HepG2 (cell line): ENCODE data around the gene CDCA5. TPM values are rescaled to one million over a fixed set of nuclear protein-coding genes. Genes with fewer than 3 reads are reported as not detected.

Experiments used
- GATAD2A ChIP-seq: IDR thresholded peaks from 2 replicates; pipeline ENCODE4 v1.6.1; 2016
- HES4 ChIP-seq: sonication (generic); formaldehyde crosslinking; IDR thresholded peaks from 2 replicates; pipeline ENCODE4 v1.9.0; 2021; ENCODE audit warnings: mild to moderate bottlenecking, missing genetic modification reagents, borderline replicate concordance
- IKZF1 ChIP-seq: fragments of 450-650 bp; IDR thresholded peaks from 2 replicates; pipeline ENCODE4 v1.7.1; 2016
- NCOA2 ChIP-seq: sonication (generic); formaldehyde crosslinking; IDR thresholded peaks from 2 replicates; pipeline ENCODE4 v1.8.0; 2022; ENCODE audit warnings: inconsistent platforms
- NKX3-1 ChIP-seq: sonication (generic); formaldehyde crosslinking; IDR thresholded peaks from 2 replicates; pipeline ENCODE4 v1.5.0; 2020; ENCODE audit warnings: missing genetic modification reagents
- SETDB1 ChIP-seq: sonication (generic); formaldehyde crosslinking; IDR thresholded peaks from 2 replicates; pipeline ENCODE4 v1.5.1; 2020; ENCODE audit warnings: missing genetic modification reagents, mild to moderate bottlenecking, borderline replicate concordance
- SIX1 ChIP-seq: sonication (generic); formaldehyde crosslinking; IDR thresholded peaks from 2 replicates; pipeline ENCODE4 v1.4.0; 2020; ENCODE audit warnings: missing genetic modification reagents, borderline replicate concordance
- SIX4 ChIP-seq: sonication (generic); formaldehyde crosslinking; IDR thresholded peaks from 2 replicates; pipeline ENCODE4 v1.4.0; 2020; ENCODE audit warnings: missing genetic modification reagents
- SYNCRIP ChIP-seq: fragments of 200-400 bp; formaldehyde crosslinking; IDR thresholded peaks from 2 replicates; pipeline ENCODE4 v1.6.1; 2018; ENCODE audit warnings: mild to moderate bottlenecking, low read depth, low read length; ENCODE audit not compliant: insufficient read depth
- ZFP36L2 ChIP-seq: sonication (generic); formaldehyde crosslinking; IDR thresholded peaks from 2 replicates; pipeline ENCODE4 v1.4.0; 2020; ENCODE audit warnings: missing genetic modification reagents
- ZNF263 ChIP-seq: sonication (generic); formaldehyde crosslinking; IDR thresholded peaks from 2 replicates; pipeline ENCODE4 v1.4.0; 2020; ENCODE audit warnings: missing genetic modification reagents
- ZNF383 ChIP-seq: sonication (generic); formaldehyde crosslinking; IDR thresholded peaks from 2 replicates; pipeline ENCODE4 v1.4.0; 2020; ENCODE audit warnings: missing genetic modification reagents, mild to moderate bottlenecking, borderline replicate concordance
- ZNF557 ChIP-seq: sonication (generic); formaldehyde crosslinking; IDR thresholded peaks from 2 replicates; pipeline ENCODE4 v1.4.0; 2020; ENCODE audit warnings: missing genetic modification reagents
- ZNF615 ChIP-seq: sonication (generic); formaldehyde crosslinking; IDR thresholded peaks from 2 replicates; pipeline ENCODE4 v1.5.0; 2020; ENCODE audit warnings: mild to moderate bottlenecking, missing genetic modification reagents, borderline replicate concordance
- ZNF773 ChIP-seq: sonication (generic); formaldehyde crosslinking; IDR thresholded peaks from 2 replicates; pipeline ENCODE4 v1.4.0; 2020; ENCODE audit warnings: missing genetic modification reagents, borderline replicate concordance
- ZNF780A ChIP-seq: sonication (generic); formaldehyde crosslinking; IDR thresholded peaks from 2 replicates; pipeline ENCODE4 v1.8.0; 2022; ENCODE audit warnings: mild to moderate bottlenecking, missing genetic modification reagents, moderate library complexity
- polyA plus RNA-seq, 8 experiments: library from polyadenylated mRNA; depleted of rRNA in 3 of 8; stranded (reverse) in 7 of 8; unstranded in 1 of 8; fragments of >200 nt; fragmentation: Illumina TruSeq in 4 of 8; extraction: Trizol in 4 of 8; gene quantifications; 2 replicates each; pipeline versions ENCODE4 v1.2.1 to v1.2.3, GENCODE V29; 2011 to 2016; ENCODE audit warnings: low read depth in 4 of 8, missing spikeins in 1 of 8, mixed read lengths in 1 of 8; ENCODE audit not compliant: insufficient read depth in 1 of 8
- total RNA-seq, 5 experiments: library from RNA; depleted of rRNA; stranded (reverse); fragments of >200 nt; fragmentation: Illumina TruSeq; extraction: Trizol; gene quantifications; 2 replicates each; pipeline ENCODE4 v1.2.3, GENCODE V29; 2016; ENCODE audit warnings: low read depth in 1 of 5
- TF ChIP-seq, protein P1 (sequence below), 2 experiments: sonication (generic) in 1 of 2; formaldehyde crosslinking in 1 of 2; IDR thresholded peaks; 2 replicates each; pipeline versions ENCODE4 v1.5.1 to v1.6.1; 2011 to 2020; ENCODE audit warnings: borderline replicate concordance in 1 of 2, low read depth in 1 of 2, low read length in 1 of 2, mild to moderate bottlenecking in 1 of 2, missing genetic modification reagents in 1 of 2, moderate library complexity in 1 of 2
- TF ChIP-seq, protein P2 (sequence below): sonication (generic); formaldehyde crosslinking; IDR thresholded peaks from 2 replicates; pipeline ENCODE4 v1.4.0; 2020; ENCODE audit warnings: missing genetic modification reagents
- TF ChIP-seq, protein P3 (sequence below): fragments of 450-650 bp; IDR thresholded peaks from 2 replicates; pipeline ENCODE4 v1.6.1; 2016
- TF ChIP-seq, protein P4 (sequence below): sonication (generic); formaldehyde crosslinking; IDR thresholded peaks from 2 replicates; pipeline ENCODE4 v1.4.0; 2020; ENCODE audit warnings: missing genetic modification reagents, mild to moderate bottlenecking, borderline replicate concordance

CDCA5 gene
- total and polyA plus RNA-seq, 2 of the 13 experiments (the other 11 are each of a cell fraction or from before 2014, with no cell fraction given), result 13.5 to 50.6 TPM

DNA sequence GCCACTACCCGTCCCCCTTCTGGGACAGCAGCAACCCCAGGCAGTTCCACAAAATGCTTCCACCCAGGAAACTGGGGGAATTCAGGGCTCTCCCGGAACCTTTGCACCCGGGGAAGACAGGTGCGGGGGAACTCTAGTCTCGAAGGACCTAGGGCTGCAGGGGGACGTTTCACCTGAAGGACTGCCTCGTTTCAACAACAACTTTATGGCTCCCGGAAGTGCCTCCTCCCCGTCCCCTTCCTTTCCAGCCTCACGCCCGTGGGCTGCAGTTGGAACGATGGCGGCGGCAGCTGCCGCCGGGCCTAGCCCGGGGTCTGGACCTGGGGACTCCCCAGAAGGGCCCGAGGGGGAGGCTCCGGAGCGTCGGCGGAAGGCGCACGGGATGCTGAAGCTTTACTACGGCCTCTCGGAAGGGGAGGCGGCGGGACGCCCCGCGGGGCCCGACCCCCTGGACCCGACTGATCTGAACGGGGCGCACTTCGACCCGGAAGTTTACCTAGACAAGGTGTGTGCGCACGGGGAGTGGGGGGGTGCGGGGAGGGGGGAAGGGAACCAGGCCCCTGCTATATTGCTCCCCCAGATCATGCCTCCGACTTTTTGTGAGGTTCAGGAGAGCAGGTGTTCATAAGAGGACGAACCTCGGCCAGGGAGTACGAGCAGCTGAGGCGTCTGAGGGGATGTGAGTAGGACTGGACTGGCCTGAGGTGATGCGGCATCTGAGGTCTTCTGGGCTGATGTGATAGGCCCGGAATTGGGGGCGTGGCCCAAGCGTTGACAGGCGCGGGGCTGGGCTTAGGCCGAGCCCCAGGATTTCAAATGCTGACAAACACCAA lies 12.3 kb upstream of the CDCA5 start, which contains the start of gene VPS51 (continued):
- TF ChIP-seq, protein P1, sequence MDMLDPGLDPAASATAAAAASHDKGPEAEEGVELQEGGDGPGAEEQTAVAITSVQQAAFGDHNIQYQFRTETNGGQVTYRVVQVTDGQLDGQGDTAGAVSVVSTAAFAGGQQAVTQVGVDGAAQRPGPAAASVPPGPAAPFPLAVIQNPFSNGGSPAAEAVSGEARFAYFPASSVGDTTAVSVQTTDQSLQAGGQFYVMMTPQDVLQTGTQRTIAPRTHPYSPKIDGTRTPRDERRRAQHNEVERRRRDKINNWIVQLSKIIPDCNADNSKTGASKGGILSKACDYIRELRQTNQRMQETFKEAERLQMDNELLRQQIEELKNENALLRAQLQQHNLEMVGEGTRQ (IDR thresholded peaks at IDR 0.05; ENCODE audit: low read depth, low read length), result no peak
- TF ChIP-seq, protein P1 (CRISPR knock-in tag; IDR thresholded peaks at IDR 0.05; ENCODE audit: borderline replicate concordance), result no peak
- TF ChIP-seq HES4 (no peak; the same call in 1 of the 2 replicates), ZNF383 (no peak), ZNF557 (CRISPR knock-in tag) (no peak), SIX1 (CRISPR knock-in tag) (peak; percentile 31; the same call in 1 of the 2 replicates), ZNF773 (CRISPR knock-in tag) (no peak), SYNCRIP (no peak), SIX4 (peak; percentile 64; the same call in 1 of the 2 replicates), ZNF263 (peak; percentile 54; the same call in 1 of the 2 replicates), SETDB1 (CRISPR knock-in tag) (no peak), ZNF615 (peak; percentile 98), ZFP36L2 (CRISPR knock-in tag) (no peak), NKX3-1 (peak; percentile 65), IKZF1 (no peak), ZNF780A (no peak), GATAD2A (CRISPR knock-in tag) (peak; percentile 62), NCOA2 (CRISPR knock-in tag) (peak; percentile 48; the same call in 1 of the 2 replicates)
- TF ChIP-seq, protein P2, sequence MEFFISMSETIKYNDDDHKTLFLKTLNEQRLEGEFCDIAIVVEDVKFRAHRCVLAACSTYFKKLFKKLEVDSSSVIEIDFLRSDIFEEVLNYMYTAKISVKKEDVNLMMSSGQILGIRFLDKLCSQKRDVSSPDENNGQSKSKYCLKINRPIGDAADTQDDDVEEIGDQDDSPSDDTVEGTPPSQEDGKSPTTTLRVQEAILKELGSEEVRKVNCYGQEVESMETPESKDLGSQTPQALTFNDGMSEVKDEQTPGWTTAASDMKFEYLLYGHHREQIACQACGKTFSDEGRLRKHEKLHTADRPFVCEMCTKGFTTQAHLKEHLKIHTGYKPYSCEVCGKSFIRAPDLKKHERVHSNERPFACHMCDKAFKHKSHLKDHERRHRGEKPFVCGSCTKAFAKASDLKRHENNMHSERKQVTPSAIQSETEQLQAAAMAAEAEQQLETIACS (CRISPR knock-in tag), result no peak
- TF ChIP-seq, protein P3, sequence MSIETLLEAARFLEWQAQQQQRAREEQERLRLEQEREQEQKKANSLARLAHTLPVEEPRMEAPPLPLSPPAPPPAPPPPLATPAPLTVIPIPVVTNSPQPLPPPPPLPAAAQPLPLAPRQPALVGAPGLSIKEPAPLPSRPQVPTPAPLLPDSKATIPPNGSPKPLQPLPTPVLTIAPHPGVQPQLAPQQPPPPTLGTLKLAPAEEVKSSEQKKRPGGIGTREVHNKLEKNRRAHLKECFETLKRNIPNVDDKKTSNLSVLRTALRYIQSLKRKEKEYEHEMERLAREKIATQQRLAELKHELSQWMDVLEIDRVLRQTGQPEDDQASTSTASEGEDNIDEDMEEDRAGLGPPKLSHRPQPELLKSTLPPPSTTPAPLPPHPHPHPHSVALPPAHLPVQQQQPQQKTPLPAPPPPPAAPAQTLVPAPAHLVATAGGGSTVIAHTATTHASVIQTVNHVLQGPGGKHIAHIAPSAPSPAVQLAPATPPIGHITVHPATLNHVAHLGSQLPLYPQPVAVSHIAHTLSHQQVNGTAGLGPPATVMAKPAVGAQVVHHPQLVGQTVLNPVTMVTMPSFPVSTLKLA, result no peak
- TF ChIP-seq, protein P4, sequence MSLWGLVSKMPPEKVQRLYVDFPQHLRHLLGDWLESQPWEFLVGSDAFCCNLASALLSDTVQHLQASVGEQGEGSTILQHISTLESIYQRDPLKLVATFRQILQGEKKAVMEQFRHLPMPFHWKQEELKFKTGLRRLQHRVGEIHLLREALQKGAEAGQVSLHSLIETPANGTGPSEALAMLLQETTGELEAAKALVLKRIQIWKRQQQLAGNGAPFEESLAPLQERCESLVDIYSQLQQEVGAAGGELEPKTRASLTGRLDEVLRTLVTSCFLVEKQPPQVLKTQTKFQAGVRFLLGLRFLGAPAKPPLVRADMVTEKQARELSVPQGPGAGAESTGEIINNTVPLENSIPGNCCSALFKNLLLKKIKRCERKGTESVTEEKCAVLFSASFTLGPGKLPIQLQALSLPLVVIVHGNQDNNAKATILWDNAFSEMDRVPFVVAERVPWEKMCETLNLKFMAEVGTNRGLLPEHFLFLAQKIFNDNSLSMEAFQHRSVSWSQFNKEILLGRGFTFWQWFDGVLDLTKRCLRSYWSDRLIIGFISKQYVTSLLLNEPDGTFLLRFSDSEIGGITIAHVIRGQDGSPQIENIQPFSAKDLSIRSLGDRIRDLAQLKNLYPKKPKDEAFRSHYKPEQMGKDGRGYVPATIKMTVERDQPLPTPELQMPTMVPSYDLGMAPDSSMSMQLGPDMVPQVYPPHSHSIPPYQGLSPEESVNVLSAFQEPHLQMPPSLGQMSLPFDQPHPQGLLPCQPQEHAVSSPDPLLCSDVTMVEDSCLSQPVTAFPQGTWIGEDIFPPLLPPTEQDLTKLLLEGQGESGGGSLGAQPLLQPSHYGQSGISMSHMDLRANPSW (CRISPR knock-in tag), result no peak
